Neural progenitor cell (in vitro differentiated cells): ENCODE results near the gene CFAP54. TPM values are rescaled to one million over a fixed set of nuclear protein-coding genes. Genes with fewer than 3 reads are reported as not detected.

ENCODE experiments used
- DNase-seq: peaks from one replicate; pipeline ENCODE4 v3.0.0-alpha.2; 2016; ENCODE audit warnings: low spot score
- H2AFZ ChIP-seq: fragments of 200-600 bp; sonication (generic); replicated peaks from 2 replicates; pipeline ENCODE4 v1.6.1; 2016; ENCODE audit warnings: antibody characterized with exemption
- H3F3A ChIP-seq: fragments of 200-600 bp; sonication (generic); 2 replicates; pipeline ENCODE4 v1.6.1; 2016; ENCODE audit warnings: antibody characterized with exemption, low read depth
- H3K27ac ChIP-seq: fragments of 200-600 bp; sonication (generic); 2 replicates; pipeline ENCODE4 v1.5.1; 2016; ENCODE audit warnings: mild to moderate bottlenecking
- H3K27me3 ChIP-seq: fragments of 200-600 bp; sonication (generic); 2 replicates; pipeline ENCODE4 v1.6.1; 2016; ENCODE audit warnings: mild to moderate bottlenecking, moderate library complexity
- H3K36me3 ChIP-seq: fragments of 200-600 bp; sonication (generic); 2 replicates; pipeline ENCODE4 v1.5.1; 2016
- H3K4me1 ChIP-seq: fragments of 200-600 bp; sonication (generic); 2 replicates; pipeline ENCODE4 v1.6.1; 2016; ENCODE audit warnings: mixed run types
- H3K4me2 ChIP-seq: fragments of 200-600 bp; sonication (generic); 2 replicates; pipeline ENCODE4 v1.6.1; 2016
- H3K4me3 ChIP-seq: fragments of 200-600 bp; sonication (generic); 2 replicates; pipeline ENCODE4 v1.5.1; 2016
- H3K79me2 ChIP-seq: fragments of 200-600 bp; sonication (generic); 2 replicates; pipeline ENCODE4 v1.6.1; 2016; ENCODE audit warnings: low read depth
- H3K9ac ChIP-seq: fragments of 200-600 bp; sonication (generic); 2 replicates; pipeline ENCODE4 v1.6.1; 2016
- H3K9me3 ChIP-seq: fragments of 200-600 bp; sonication (generic); 2 replicates; pipeline ENCODE4 v1.5.1; 2016; ENCODE audit warnings: low read depth
- H4K20me1 ChIP-seq: fragments of 200-600 bp; sonication (generic); 2 replicates; pipeline ENCODE4 v1.6.1; 2016; ENCODE audit warnings: low read depth
- H3K27ac Mint-ChIP-seq: 3 replicates; pipeline ENCODE4 v1.8.0; 2021; ENCODE audit warnings: mixed read lengths
- H3K27me3 Mint-ChIP-seq: 2 replicates; pipeline ENCODE4 v1.8.0; 2022; ENCODE audit warnings: low read depth, mild to moderate bottlenecking, inconsistent platforms, moderate library complexity, mixed read lengths; ENCODE audit not compliant: insufficient read depth
- H3K36me3 Mint-ChIP-seq: 3 replicates; pipeline ENCODE4 v1.8.0; 2021; ENCODE audit warnings: mixed read lengths
- H3K4me1 Mint-ChIP-seq: 3 replicates; pipeline ENCODE4 v1.8.0; 2021; ENCODE audit warnings: mixed read lengths
- H3K4me3 Mint-ChIP-seq: 3 replicates; pipeline ENCODE4 v1.8.0; 2021; ENCODE audit warnings: mild to moderate bottlenecking, moderate library complexity, mixed read lengths
- H3K9me3 Mint-ChIP-seq: 3 replicates; pipeline ENCODE4 v1.8.0; 2020; ENCODE audit warnings: mixed read lengths
- CTCF ChIP-seq: fragments of 200-600 bp; sonication (generic); IDR thresholded peaks from 2 replicates; pipeline ENCODE4 v1.5.1; 2017; ENCODE audit warnings: antibody characterized with exemption, mild to moderate bottlenecking
- EZH2 ChIP-seq: fragments of 200-600 bp; sonication (generic); IDR thresholded peaks from 2 replicates; pipeline ENCODE4 v1.6.1; 2017; ENCODE audit warnings: antibody characterized with exemption, mild to moderate bottlenecking, moderate library complexity
- EZH2phosphoT487 ChIP-seq: fragments of 200-600 bp; sonication (generic); IDR thresholded peaks from 2 replicates; pipeline ENCODE4 v1.6.1; 2017; ENCODE audit warnings: antibody characterized with exemption
- total RNA-seq: library from RNA; depleted of rRNA; stranded (reverse); fragments of >200 nt; gene quantifications from 2 replicates; pipeline ENCODE4 v1.2.3, GENCODE V29; 2015; ENCODE audit warnings: low replicate concordance

The CFAP54 gene
- total RNA-seq, 1 donor from 2014 or later, result 4.2 TPM

- no peak overlapping the region for H3K4me3 Mint-ChIP-seq
Observed at GRCh38 chr12:96919510-96920210, 430.3 kb downstream of the CFAP54 start.

More at GRCh38 chr12:96919510-96920210, 430.3 kb downstream of the CFAP54 start:
- DNase-seq, result no peak
- no peaks in the 10 kb centered on the region for H3K4me1 Mint-ChIP-seq
- Histone ChIP-seq H3K4me1 (no peaks in the 10 kb centered on the region), H3K4me2 (no peak overlapping the region), H3K4me3 (no peak overlapping the region), H3K9me3 (no peaks in the 10 kb centered on the region), H3K79me2 (peaks cover 26% of the 10 kb centered on the region), H3K36me3 (peaks cover 20% of the 10 kb centered on the region), H3F3A (no peaks in the 10 kb centered on the region), H4K20me1 (no peaks in the 10 kb centered on the region), H3K27ac (no peak overlapping the region), H3K9ac (no peak overlapping the region), H3K27me3 (no peaks in the 10 kb centered on the region), H2AFZ (no peak overlapping the region)
- H3K27me3 Mint-ChIP-seq, result no peaks in the 10 kb centered on the region
- TF ChIP-seq CTCF (no peak), EZH2phosphoT487 (no peak), EZH2 (no peak)
- peaks cover 59% of the 10 kb centered on the region for H3K36me3 Mint-ChIP-seq
- H3K27ac Mint-ChIP-seq, result no peak overlapping the region
- H3K9me3 Mint-ChIP-seq, result peaks cover 18% of the 10 kb centered on the region

Other genes with a start within 250 kb of the CFAP54 start
- gene CDK17, start 89.1 kb upstream of the CFAP54 start, total RNA-seq, result 57.0 and 61.2 TPM in 2 replicates